ENCODE results near the gene FAM32A.

FAM32A gene

DNA sequence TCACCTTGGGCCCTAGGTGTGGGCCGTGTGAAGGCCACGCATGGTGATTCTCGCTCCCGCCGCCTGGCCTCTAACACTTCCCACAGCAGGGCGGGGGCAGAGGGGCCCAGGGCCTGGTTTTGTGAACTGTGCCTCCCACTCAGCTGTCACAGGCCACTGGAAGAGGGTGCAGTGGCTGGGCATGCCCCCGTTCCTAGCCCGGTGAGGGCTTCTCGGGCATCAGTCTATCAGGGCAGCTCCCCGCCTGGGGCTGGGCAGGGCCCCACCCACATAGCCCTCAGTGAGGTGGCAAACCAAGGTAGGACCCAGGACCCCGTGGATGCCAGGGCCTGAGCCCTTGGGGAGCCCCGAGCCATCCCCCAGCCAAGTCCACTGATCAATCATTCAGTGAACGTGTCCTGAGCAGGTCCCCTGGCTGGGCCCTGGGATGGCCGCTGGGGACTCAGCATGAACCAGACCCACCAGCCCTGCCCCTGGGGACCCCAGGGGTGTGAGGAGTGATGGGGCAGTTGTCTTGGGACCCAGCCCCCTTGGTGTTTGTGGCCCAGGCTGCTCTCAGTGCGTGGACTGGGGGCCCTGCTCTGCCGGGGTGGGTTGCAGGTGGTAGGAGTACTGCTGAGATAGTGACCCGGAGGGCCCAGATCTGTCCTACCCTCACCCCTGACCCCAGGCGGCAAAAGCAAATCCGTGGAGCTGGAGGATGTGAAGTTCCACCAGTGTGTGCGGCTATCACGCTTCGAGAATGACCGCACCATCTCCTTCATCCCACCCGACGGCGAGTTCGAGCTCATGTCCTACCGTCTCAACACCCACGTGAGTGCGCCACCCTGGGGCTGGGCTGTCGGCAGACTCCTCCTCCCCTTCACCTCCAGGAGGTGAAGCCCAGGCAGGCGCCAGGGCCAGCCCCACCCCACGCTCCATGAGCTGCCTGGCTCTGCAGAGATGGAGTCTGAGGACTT is 41.9 kb downstream of the FAM32A start:
- DNase-seq: no peak

DNA sequence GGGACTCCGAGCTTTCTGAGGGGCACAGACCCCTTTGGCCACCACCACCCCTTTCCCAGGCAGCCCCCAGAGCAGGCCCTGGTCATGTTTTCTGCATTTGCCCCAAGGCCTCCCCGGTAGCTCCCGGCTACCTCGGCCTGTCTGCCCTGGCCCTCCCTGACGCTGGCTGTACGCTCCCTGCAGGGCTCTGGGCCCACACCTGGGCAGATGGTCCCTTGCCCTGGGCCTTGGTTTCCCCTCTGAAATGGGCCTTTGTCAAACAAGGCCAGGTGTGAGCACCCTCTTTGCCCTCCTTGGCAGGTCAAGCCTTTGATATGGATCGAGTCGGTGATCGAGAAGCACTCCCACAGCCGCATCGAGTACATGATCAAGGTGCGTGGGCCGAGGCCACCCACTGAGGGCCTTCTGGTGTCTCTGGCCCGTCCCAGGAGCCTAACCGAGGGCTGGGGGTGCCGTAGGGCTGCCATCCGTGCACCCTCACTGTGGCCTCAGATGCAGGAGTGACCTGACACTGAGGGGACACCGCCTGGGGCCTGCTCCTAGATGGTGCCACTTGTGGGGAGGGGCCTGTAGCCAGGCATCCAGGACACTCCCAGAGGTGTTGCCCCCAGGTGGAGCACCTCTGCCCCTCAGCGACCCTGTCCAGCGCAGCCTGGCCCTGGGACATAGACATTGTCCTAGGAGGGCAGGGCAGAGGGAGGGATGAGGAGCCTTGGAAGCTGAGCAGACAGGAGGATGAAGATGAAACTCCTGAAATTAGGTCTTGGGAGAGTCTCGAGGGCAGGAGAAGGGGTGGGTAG is 42.8 kb downstream of the FAM32A start:
- no peak for DNase-seq

DNA sequence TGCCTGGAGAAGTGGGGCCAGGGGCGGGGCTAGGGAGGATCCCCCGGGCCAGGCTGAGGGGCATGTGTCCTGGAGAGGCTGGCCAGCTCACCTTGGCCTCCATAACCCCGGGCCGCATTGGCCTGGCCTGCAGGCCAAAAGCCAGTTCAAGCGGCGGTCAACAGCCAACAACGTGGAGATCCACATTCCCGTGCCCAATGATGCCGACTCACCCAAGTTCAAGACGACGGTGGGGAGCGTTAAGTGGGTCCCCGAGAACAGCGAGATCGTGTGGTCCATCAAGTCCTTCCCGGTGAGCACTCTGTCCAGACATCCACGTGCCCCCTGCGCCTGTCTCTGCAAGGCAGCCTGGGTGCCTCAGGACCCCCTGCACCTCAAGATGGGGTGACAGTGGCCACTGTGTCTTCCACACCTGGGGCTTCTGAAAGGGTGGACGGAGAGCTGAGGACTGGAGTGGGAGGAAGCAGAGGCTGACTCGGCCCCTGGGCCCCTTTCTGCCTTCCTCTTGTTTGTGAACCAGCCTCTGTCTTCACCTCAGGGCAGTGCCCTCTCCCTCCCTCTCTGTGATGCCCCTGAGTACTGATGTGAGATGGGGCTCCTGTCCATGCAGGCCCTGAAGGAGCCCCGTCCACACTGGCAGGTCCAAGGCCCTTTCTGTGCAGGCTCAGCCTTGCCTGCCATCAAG is 43.6 kb downstream of the FAM32A start:
- DNase-seq: no peak

DNA sequence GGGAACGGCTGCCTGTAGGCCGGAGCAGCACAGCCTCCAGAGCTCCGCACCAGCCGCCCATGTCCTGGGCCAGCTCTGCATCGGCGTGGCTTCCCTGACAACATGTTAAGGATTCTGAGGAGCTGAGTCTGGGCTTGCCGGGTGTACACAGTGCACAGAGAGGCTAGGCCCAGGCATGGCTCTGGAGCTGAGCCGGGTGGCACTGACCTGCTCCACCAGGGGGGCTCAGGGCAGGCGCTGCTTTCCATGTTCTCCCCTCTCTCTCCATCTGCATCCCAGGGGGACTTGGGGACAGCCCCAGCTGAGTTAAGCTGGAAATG is 44.1 kb downstream of the FAM32A start:
- no peak for DNase-seq

DNA sequence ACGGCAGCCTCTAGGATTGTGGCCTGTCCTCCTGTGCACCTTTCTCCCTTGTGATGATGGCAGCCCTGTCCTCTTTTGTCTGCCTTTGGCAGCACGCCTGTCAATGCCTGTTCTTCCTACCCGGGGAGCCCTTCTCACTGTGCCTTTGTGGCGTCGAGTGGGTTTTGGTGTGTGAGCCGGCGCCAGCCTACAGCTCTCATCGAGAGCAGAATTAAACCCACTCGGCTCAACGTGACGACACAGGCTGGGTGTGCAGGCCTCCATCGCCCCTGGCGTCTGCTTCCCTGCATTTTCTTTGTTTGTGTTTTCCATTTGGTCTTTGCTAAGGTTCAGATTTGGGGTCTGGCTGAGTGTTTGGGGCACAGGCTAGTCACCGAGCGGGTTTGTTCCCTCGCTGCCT is 46.9 kb downstream of the FAM32A start:
- DNase-seq: no peak

DNA sequence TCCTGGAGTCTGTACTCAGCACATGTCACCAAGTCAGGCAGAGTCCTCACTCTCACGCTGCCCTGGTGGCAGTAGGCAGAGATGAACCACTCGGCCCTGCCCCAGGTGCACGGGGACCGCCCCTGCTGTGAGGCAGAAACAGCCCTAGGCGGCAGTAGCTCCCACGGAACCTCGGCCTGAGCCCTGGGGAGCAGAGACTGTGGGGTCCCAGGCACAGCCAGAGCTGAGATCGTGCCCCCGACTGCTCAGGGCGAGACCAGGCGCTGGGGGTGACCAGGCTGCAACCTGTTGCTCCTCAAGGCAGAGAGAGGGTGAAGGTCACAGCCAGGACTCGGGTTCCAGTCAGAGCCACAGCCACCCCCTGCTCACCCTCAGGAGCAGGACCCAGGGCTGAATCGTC is 47.4 kb downstream of the FAM32A start:
- DNase-seq: no peak

DNA sequence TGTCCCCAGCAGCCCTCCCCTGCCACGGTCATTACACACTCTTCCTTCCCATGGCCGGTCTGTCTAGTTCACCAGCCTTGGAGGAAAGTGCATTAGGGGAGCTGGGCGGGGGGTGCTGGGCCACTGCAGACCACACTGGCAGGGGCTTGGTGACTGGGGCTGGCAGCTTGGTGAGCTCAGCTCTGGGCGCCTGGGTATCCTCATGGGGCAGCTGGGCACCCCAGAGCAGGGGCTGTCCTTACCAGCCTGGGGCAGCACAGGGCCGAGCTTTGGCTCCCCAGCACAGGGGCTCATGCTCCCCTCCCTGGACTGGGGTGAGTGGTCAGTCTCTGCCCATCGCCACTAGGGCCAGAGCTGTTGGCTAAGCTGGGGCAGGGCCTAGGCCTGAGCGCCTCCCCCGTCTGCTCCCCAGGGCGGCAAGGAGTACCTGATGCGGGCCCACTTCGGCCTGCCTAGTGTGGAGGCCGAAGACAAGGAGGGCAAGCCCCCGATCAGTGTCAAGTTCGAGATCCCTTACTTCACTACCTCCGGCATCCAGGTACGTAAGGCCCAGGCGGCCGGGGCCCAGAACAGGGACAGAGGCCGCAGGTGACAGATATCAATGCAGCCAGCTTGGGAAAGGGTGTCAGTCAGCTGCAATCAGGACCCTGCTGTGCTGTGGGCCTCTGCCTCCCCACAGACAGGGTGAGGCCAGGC is 48.0 kb downstream of the FAM32A start:
- DNase-seq: no peak

DNA sequence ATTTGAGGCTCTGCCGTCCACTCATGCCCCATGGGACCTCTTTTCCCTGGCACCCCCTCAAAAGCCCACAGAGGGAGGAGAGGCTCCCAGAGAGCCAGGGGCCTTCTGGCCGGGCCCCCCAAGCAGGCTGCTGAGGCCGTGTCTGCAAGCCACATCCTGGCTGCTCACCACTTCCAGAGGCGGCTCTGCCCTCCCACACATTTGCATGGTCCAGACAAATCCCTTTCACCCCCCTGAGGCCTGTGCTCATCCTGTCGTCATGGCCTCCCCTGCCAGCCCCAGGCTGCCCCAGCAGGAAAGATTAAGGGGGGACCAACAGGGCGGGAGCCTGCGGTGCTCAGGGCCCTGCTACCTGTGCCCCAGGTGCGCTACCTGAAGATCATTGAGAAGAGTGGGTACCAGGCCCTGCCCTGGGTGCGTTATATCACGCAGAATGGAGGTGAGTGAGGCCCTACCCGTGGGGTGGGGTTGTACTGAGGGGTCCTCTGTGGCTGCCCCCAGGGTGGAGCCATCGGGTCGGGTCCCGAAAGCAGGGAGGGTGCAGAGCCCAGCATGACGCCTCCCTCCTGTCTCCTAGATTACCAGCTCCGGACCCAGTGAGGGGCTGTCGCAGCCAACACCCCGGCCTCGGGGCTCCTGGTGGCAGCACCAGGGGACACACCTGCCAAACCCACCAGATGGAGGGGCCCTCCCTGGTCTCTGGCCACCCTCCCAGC is 48.8 kb downstream of the FAM32A start:
- DNase-seq: no peak

DNA sequence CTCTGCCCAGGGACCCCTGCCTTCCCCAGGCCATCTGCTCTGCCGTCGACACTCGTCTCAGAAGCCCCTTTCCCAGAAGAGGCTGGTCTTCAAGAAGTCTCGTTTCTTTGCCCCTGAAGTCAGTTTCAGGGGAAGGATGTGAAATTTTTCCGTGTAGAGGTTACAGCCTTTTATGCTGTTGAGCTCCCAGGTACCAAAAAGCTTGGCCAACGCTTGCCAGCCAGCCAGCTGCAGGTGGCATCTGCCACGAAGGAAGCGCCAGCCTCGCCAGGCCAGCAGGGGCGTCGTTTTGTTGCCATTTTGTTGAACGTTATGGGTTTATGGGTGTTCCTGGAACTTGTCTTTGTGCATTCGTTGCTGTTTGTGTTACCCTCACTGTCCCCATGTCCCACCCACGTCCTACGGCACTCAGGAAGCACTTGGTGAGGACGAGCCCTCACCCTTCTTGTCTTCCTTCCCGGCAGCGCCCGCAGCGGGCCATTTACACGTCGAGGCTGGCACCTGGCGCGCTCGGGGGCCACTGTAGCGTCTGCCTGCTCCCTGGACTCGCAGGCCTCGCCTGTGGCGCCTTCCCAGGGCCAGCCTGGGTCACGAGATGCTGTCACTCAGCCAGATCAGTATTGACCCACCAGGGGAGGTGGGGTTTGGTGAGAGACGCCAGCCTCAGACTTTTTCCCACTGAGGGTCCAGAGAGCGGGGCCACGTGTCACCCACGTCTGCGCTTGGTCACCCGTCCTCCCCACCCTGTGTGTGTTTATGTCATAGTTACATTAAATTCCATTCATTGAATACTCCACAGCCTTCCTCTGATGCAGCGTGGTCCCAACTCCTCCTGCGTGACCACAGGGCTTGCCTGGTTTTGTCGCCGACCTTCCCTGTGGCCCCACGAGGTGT is 49.6 kb downstream of the FAM32A start:
- DNase-seq: no peak

DNA sequence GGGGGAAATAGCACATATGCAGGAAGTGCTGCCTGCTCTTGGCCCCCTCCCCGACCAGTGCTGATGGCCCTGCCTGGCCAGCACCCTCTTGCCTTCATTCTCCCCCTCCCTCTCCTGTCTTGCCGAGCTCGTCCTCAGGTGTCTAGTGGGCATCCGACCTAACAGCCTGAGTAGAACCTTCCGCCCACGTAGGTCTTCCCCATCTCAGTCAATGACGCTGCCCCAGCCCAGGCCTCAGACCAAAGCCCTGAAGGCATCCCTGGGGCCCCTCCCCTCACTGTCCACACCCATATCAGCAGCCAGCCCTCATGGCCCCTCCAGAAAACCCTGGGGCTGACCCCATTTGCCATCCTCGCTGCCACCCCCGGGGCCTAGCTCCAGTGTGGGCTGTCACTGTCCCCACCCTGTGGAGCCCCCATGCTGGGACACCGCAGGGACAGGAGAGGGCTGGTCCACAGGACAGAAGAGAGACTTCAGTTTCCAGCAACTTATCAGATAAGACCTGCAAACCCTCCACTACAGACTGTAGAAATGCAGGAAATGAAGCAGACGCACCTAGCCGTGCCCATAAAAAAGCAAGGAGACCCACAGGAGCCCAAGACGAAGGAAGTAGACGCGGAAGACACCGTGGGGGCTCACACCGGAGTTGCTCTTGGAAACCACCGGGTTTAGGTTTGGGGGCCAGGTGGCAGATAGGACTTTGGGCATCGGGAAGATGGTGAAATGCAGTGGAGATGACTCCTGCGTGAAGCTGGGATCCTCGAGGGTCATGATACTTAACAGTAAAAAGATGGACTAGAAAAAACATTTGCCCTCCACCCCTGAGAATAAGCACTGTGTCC is 50.8 kb downstream of the FAM32A start:
- no peak for DNase-seq

All from activated CD4-positive, alpha-beta T cell treated with anti-CD3 and anti-CD28 coated beads, Interleukin-10, Interleukin-2, amounts not matched to agents 100 ng/mL and 50 ng/mL, durations not matched to agents 16 hours and 8 hours (primary cell).